T-helper 9 cell (primary cell): ENCODE measurements around the gene TBC1D23.
"Not testable (repeated sequence)": the region's sequence is repeated elsewhere in the genome, so short reads cannot be mapped to it uniquely, and the experiment has no call there.

Source experiments
- DNase-seq: peaks from one replicate; pipeline ENCODE4 v3.0.0-alpha.2; 2020

Gene TBC1D23

GRCh38 chr3:100257586-100257985 lies 3.2 kb upstream of the TBC1D23 start:
- DNase-seq = no peak

- no peak for DNase-seq
These were observed 609 bp upstream of the TBC1D23 start for GRCh38 chr3:100260081-100260684.

DNA sequence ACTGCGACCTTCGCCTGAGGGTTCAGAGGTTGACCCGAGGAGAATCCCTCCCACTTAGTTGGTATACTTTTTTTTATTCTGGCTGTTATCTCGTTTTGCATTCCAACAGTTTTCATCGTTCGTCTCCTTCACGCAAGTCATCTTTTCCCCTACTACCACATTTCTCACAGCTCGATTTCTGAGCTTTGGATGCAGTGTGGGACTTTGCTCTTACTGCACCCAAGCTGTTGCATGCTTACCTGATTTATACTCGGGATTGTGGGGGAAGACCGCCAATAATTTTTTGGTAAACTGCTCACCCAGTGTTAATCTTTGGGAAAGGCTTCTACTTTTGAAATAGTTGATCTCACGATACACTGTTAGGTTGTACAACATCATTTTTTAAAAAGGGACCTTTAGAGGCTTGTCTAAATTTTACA lies 702 bp downstream of the TBC1D23 start:
- DNase-seq = no peak

GRCh38 chr3:100262925-100263324 lies 2.1 kb downstream of the TBC1D23 start:
- not testable (repeated sequence) for DNase-seq

DNA sequence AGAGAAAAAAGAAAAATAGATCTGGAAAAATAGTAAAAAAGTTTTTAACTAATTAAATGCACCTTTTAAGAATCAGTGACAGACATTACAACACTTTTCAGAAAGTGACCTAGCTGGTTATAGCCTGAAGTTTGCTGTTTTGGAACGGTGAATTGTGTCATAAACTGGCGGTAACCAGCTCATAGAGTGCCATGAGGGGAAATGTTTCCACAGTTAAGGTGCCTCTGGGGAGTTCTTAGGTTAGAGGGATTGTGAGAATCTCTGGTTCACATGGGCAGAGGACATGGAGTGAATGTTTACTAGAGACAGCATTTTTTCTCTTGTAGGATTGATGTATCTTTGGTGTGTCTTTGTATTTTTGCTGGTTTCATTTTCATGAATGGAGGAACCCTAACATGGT lies 2.8 kb downstream of the TBC1D23 start:
- no peak for DNase-seq

DNA sequence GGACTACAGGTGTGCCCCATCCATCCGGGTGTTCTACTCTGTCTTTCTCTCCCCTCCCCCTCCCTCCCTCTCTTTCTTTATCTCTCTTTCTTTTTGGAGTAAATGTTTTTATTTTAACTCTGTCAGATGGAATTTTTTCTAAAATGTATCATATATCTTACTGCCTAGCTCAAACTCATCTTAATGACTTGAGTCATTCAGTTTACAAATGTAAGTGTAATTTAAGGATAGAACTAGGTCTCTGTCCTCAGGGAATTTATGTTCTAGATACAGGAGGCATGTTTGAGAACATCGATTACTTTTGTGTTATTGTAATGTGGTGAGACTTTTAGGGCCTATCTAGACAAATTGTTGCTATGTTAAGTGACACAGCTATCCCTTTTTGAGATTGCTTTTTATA lies 3.5 kb downstream of the TBC1D23 start:
- DNase-seq = no peak

- DNase-seq = no peak
These were observed 4.2 kb downstream of the TBC1D23 start for GRCh38 chr3:100265016-100265415.

GRCh38 chr3:100266531-100266930 lies 5.7 kb downstream of the TBC1D23 start:
- no peak for DNase-seq

- DNase-seq = no peak
These were observed 7.4 kb downstream of the TBC1D23 start for GRCh38 chr3:100268156-100268555.

- no peak for DNase-seq
These were observed 8.2 kb downstream of the TBC1D23 start for GRCh38 chr3:100269001-100269400.

- DNase-seq = no peak
These were observed 8.8 kb downstream of the TBC1D23 start for GRCh38 chr3:100269410-100270214.

DNA sequence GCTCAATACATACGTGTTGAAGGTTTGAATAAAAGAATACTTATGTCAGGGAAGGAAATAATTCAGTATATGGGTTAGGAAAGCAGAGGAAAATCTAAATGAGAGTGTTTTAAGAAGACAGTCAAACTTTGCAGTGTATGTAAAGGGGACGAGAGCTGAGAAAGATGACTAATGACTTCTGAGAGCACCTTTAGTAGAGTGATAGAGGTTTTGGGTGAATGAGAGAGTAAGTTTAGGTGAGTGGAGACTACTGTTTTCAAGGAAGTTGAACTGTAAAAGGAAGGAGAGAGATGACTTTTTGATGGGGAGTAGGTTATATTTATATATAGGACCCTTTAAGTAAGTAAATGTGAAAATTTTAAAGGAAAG lies 9.4 kb downstream of the TBC1D23 start:
- DNase-seq = no peak

GRCh38 chr3:100271522-100271921 lies 10.7 kb downstream of the TBC1D23 start:
- no peak for DNase-seq

GRCh38 chr3:100272797-100273611 lies 12.2 kb downstream of the TBC1D23 start:
- not testable (repeated sequence) for DNase-seq

DNA sequence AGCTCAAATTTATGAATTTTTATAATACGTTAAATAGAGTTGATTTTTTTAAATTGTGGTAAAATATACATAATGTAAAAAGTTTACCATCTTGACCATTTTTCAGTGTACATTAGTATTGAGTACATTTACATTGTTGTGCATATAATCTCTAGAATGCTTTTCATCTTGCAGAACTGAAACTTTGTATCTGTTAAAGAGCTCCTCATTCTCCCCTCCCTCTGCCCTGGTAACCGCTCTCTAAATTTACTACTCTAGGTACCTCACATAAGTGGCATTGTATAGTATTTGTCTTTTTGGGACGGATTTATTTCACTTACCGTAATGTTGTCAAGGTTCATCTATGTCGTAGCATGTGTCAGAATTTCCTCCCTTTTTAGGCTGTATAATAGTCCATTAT lies 13.6 kb downstream of the TBC1D23 start:
- no peak for DNase-seq

- DNase-seq = no peak
These were observed 16.5 kb downstream of the TBC1D23 start for GRCh38 chr3:100277255-100277800.

GRCh38 chr3:100278910-100279309 lies 18.1 kb downstream of the TBC1D23 start:
- DNase-seq = no peak

DNA sequence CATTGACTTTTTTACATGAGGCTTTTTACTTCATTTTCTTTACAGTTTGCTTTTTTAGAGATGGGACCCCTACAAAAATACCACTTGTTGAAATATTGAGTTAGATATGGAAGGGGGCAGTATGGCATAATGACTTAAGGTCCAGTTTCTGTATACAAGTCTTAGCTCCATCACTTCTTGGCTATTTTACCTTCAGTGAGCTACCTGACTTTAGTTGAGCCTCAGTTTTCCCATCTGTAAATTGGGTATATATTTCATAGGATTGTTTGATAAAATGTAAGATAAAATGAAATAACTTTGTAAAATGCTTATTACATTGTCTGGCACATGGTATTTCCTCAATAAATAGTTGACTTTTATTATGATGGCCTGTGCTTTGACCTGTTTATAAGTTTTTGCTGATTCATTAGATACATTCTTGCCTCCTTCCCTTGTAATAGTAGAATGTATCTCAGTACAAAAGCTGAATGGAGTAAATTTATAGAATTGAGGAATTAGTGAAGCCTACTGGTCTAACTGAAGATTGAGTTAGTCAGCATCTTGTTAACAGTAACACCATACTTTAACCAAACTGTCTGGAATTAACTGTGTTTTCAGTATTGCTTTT lies 27.6 kb downstream of the TBC1D23 start:
- DNase-seq = no peak

DNA sequence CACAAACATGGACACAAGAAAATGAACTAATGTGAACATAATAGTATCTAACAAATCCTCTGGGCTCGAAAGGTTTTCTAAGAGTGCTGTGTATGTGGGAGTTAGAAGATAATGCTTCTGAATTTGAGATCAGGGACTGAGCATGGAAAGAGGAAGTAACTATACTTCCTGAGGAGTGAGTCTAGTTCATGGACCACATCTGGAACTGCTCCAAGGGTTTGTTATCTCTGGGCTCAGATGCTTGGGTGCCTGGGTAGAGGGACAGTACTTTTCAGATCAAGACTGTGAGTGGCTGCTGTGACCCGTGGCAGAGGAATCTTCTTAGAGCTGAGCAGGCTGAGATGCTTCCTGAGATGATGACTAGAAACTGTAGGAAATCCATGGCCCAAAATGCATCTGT lies 28.5 kb downstream of the TBC1D23 start:
- no peak for DNase-seq

DNA sequence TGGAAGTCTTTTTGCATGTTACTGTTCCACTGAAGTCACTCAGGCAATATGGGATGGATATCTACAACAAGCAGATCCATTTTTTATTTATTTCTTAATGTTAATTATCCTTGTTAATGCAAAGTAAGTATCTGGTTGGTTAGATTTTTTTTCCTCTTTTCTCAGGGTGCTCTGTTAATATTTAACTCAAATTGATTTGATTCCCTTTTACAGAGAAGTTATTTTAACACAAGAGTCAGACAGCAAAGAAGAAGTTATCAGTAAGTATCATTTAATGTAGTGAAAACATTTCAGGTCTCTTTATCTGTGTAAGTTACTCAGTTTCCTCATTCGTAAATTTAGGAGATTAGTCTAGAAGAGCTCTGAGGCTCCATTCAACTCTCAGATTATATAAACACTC lies 34.3 kb downstream of the TBC1D23 start:
- DNase-seq = no peak

DNA sequence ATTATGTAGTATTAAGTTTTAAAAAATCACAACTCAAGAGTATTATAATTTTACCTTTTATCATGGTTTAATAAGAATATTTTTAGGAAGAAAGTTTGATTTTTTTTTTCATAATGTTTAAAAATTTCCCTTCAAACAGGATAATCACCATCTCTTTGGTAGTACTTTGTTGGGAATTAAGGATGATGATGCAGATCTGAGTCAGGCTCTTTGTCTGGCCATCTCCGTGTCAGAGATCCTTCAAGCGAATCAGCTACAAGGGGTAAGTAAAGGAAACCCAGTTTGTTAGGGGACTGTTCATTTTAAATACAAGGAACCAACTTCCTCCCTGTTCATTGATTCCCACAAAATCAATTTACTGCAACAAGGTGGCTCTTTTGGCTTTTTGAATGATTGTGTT lies 37.0 kb downstream of the TBC1D23 start:
- no peak for DNase-seq

DNA sequence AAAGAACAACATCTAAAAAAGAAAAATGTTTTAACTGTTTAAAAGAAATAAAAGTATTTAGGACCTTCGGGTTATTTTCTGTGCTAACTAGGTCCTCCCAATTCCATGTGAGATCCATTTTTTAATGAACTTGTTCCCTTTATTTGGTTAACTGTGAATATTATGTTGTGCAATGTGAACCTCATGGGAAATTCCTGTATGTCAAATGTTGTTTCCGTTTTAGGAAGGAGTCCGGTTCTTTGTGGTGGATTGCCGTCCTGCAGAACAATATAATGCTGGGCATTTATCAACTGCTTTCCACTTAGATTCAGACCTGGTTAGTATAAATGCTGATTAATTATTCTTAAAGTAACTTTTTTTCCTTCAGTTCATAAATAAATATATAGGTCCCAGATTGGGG lies 38.2 kb downstream of the TBC1D23 start:
- DNase-seq = no peak

GRCh38 chr3:100306695-100307094 lies 45.9 kb downstream of the TBC1D23 start:
- no peak for DNase-seq
